HG02852 (cell line): ENCODE results near the gene MCF2L.

Experiments used
- ATAC-seq: cut with Tn5 transposase; IDR thresholded peaks from one replicate; pipeline ENCODE4 v1.9.1; 2021; ENCODE audit warnings: mild to moderate bottlenecking, moderate library complexity; ENCODE audit not compliant: unreplicated experiment

The MCF2L gene

DNA sequence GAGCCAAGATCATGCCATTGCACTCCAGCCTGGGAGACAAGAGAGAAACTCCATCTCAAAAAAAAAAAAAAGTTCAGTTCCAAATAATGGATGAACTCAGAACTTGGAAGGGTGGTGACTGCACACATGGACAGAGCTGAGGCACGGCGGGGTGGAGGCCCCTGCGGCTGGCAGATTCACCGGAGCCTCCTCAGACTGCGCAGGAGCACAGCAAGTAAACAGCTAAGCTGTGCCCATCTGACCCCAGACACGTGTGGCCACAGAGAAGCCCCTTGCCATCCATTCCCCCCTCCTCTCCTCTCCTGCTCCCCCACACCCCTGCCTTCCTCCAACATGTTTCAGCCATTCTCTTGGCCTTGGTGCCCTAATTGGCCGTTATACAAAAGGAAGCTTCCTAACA lies 173.9 kb downstream of the MCF2L start:
- no peak for ATAC-seq

DNA sequence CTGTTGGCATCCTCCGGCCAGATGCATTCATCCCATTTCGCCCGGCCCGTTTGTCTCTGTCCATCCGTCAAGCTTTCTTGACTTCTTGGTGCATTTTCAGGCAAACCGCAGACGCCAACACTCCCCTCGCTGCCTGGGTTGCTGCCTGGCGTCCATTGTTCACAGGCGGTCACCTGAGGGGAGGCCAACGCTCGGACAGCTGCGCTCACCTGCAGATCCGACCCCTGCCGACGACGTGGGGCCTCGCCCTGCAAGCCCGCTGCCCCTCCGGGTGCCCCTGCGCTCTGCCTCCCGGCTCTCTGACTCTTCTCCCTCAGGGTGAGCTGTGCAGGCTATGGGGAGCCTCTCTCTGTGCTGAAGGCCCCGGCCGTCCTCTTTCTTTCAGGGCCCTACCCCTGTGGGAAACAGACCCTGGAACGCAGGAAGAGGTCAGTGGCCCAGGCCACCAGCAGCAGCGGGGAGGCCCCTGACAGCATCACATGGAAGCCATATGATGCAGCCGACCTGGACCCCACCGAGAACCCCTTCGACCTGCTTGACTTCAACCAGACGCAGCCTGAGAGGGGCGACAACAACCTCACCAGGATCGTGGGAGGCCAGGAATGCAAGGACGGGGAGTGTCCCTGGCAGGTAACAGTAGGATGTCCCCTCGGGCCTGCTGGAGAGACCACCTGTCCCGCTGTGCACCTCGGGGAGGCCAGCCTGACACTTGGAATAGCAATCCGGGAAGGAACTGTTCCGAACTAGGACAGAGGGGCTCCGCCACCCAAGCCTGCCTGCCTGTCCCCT lies 174.6 kb downstream of the MCF2L start:
- ATAC-seq: no peak

- no peak for ATAC-seq
Measured at GRCh38 chr13:113144255-113144629, 175.2 kb downstream of the MCF2L start.

- ATAC-seq: no peak
Measured at GRCh38 chr13:113145496-113145895, 176.5 kb downstream of the MCF2L start.

- ATAC-seq: no peak
Measured at GRCh38 chr13:113145911-113146598, 177.0 kb downstream of the MCF2L start.

GRCh38 chr13:113146750-113147149 lies 177.7 kb downstream of the MCF2L start:
- no peak for ATAC-seq

DNA sequence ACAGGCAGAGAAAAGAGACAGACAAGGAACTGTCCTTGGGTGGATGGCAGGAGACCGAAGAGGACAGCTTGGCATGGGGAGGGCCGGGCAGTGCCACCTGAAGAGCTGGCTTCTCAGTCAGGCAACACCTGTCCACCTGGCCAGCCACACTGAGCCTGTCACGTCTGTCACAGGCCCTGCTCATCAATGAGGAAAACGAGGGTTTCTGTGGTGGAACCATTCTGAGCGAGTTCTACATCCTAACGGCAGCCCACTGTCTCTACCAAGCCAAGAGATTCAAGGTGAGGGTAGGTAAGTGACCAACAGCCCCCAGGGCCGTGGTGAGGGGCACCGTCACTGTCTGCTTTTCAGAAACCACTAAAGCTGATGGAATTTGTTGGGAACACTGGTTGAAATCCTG lies 178.2 kb downstream of the MCF2L start:
- no peak for ATAC-seq

DNA sequence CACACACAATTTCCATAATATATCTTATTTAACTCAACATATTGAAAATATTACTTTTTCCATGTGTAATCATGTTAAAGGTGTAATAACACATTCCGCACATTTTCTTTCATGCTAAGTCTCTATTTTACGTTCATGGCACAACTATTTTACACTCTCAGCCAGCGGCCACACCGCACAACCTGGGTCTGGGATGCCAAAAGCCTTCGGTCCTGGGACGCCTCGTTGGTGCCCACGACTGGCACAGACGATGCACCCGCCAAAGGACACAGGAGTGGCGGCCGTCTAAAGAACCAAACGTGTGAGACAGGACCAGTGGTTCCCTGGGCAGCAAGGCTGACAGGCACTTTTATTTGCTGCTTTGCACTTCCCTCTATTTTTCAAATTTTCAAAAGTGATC lies 179.4 kb downstream of the MCF2L start:
- no peak for ATAC-seq

- no peak for ATAC-seq
Measured at GRCh38 chr13:113148940-113149503, 180.0 kb downstream of the MCF2L start.
